Activated CD4-positive, alpha-beta T cell treated with anti-CD3 and anti-CD28 coated beads for 4 hours (primary cell): ENCODE measurements around the gene AFAP1L1.

Source experiments
- DNase-seq, 2 donors: peaks; one replicate each; pipeline ENCODE4 v3.0.0-alpha.2; 2020

AFAP1L1 gene

GRCh38 chr5:149288436-149288835 lies 16.8 kb downstream of the AFAP1L1 start:
- DNase-seq: no peak

- no peak for DNase-seq
Observed at GRCh38 chr5:149289301-149289700, 17.6 kb downstream of the AFAP1L1 start.

DNA sequence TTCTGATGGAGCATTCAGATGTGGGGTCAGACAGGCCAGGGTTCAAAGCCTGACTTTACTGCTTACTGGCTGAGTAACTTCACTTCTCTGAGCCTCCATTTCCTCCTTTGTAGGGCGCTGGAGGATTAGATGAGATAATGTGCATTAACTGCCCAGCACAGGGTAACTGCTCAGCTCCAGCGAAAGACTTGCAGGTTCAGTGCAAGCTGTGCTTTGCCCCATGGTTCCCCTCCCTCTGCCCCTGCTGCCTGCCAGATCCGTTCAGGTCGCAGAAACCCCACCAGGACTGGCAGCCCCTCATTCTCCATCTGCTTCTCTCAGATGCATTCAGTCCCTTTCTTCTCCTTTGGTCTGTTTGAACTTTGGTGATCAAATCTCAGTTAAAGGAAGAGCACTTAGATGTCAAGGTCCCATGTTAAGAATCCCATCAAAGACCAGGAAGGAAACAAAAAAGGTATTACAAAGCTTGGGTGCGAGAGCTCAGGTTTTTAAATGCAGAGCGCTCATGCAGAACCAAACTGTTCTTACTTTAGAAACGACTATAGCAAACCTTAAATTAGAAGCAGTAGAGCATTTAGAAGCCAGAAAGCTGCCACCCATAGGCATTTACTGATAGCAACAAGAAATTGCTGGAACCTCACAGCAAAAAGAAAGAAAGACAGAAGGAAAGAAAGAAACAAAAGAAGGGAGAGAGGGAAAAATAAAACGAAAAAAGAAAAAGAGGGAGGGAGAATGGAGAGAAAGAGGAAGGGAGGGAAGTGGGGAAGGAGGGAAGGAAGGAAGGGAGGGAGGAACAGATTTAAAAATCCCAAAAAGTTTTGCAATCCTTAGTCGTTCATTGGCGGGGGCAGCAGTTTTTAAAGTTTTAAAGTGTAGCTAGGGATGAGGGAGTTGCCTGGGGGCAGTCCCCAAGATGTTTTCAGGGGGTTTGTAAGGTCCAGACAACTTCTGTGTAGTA lies 23.5 kb downstream of the AFAP1L1 start:
- DNase-seq: no peak

GRCh38 chr5:149297340-149298025 lies 25.8 kb downstream of the AFAP1L1 start:
- DNase-seq: no peak

DNA sequence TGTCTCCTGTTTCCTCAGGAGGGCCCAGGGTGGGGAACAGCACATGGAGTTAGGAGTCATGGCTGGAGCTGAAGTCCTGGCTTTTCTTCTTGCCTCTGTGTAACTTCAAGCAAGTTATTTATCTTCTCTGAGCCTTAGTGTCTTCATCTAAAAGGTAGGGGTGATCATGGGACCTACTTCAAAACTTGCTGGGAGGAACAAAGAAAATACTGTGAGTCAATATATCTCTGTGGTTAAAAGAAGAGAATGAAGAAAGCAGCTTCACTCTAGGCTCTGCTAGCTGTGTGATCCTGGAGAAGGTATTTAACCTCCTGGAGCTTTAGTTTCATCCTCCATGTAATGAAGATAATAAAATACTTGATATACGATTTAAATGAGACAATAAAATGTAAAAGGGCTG lies 26.5 kb downstream of the AFAP1L1 start:
- no peak for DNase-seq

DNA sequence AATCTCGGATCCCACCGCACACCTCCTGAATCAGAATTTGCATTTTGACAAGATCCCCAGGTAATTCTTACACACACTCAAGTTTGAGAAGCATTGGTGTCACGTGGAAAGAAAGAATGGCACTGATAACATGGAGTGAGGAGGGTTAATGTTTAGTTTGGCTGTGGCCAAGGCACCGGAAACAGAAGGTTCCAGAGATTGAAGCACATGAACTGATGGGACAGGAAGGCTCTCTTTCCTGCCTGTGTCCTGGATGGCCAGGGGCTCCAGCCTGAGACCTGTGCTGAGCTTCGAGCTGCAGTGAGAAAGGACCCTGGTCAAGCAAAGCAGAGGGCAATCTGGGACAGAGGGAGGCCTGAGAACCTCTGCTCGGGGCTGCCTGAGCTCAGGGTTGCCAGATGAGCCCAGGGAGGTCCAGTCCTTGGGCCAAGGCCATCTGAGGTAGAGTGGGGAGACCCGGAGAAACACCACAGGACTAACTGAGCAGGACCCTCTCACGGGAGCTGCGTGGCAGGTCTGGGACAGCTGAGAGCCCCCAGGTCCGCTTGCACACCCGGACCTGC lies 27.3 kb downstream of the AFAP1L1 start:
- no peak for DNase-seq

GRCh38 chr5:149299451-149300054 lies 27.9 kb downstream of the AFAP1L1 start:
- DNase-seq: no peak

DNA sequence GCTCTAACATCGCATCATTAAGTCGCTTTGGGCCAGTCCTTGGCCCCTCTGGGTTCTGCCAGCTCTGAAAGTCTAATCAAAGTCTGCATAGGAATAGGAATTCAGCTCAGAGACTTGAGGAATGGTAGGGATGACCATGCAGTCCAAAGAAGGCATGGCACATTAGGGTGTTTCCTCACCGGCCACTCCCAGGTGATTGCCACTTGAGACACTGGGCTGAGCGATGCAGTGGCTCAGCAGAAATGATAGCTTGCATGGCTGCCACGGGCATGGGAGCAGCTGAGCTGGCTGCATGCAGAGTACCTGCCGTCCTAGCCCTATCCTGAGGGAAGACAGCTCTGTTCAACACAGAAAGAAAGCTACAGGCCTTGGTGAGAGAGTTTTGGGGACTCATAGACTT lies 28.8 kb downstream of the AFAP1L1 start:
- DNase-seq: no peak

DNA sequence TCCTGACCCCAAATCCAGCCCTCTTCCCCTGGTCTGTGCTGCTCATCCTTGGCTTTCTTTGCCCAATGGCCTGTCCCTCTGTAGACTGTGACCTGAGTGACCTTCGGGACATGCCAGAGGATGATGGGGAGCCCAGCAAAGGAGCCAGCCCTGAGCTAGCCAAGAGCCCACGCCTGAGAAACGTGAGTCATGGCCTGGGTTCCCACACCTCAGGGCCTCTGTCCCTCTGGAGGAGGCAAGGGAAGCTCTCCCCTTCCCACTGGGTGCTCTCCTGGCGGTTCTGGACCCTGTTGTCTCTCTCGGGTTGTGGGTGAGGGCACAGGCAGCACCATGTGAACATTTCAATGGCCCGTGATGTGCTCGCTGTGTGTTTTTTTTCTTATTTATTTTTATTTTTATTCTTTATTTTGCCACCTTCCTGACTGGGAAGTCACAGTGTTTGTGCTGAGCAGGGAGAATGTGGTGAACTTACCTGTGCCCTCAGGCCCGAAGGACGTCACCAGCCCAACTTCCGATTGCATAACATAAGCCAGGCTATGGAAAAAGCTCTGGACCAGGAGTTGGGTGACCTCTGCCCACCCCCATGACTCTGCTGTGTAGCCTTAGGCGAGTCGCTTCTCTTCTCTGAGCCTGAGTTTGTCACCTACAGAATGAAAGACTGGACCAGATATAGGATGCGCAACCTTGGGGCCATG lies 29.5 kb downstream of the AFAP1L1 start:
- DNase-seq: no peak

GRCh38 chr5:149301744-149302380 lies 30.2 kb downstream of the AFAP1L1 start:
- no peak for DNase-seq

DNA sequence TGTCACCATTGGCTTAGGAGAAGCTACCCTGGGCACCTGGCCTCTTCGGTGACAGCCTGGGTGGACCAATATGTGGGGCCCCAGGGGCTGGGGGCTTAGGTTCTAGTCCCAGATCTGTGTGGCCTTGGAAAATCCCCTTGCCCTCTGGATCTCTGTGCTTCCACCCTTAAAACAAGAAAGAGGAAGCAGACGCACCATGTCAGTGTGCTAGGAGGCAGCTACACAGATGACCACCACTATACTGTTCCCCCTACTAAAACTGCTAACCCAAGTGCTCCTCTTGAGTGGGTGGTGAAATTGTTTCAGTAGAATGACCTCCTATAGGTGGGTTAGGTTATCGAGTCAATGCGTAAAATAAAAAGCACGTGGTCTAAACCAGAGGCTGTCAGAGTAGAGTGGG lies 31.0 kb downstream of the AFAP1L1 start:
- DNase-seq: no peak

DNA sequence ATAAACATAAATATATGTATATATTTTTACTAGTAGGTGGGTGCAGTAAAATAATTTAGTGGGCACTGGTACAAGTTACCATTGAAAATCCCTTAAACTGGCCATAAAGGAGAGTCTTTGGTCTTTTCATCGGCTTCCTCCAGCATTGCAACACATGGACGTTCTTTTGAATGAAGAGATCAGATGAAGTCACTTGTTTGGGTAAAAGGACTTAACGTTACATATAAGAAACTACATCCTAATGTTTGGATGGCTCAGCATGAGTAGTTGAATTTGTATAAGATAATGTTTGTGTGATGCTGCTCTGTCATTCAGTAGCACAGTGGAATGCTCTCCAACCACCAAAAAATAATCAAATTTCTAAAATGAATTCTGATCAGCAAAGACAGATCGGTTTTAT lies 31.6 kb downstream of the AFAP1L1 start:
- no peak for DNase-seq

DNA sequence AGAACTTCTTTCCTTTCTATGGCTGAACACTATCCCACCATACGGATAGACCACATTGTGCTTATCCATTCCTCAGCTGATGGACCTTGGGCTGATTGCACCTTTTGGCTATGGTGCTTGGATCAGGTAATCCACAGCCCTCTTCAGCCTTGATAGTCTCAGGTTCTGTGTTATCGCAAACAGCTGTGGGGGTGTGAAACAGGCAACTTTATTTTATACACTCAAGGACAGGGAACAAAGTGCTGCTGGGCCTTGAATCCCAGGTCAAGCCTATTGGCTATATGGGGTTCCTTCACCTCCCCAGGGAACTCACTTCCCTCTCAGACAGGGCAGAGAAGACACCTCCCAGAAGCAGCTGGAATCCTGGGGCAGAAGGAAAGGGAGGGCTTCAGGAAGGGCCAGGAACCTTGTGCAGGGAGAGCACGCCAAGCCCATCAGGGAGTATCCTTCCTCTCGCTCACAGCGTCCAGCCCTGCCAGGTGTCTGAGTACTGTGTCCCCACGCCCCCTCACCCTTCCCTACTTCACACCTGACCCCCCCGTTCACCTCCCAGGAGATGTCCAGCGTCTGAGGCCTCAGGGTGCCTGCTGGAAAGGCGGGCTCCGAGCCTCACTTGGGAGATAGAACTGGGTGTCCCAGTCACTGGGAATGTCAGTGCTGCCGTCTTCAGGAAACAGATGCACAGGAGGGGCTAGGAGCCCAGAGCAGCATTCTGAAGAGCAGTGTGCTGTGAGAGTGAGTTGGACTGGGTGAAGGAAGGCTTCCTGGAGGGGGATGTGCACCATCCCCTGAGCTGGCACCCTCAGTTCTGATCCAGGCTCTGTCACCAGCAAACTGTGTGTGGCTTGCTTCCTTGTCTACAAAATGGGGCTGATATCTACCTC lies 32.8 kb downstream of the AFAP1L1 start:
- no peak for DNase-seq

GRCh38 chr5:149309354-149309753 lies 37.7 kb downstream of the AFAP1L1 start:
- DNase-seq: no peak

DNA sequence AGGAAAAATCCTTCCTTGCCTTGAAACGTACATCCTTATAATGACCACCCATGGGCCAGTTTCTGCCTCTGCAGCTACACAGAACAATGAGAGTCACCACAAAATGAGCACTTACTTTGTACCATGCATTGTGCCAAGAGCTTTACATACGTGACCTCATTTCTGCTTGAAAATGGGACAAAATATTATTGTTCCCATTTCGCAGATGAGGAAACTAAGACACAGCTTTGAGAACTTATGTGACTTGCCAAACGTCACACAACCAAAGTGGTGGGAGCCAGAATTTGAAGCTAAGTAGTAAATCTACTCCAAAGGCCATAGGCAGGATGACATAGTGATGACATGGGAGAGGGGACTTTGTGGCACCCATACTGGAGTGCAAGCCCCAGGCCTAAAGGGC lies 38.8 kb downstream of the AFAP1L1 start:
- DNase-seq: no peak

GRCh38 chr5:149310947-149311658 lies 39.4 kb downstream of the AFAP1L1 start:
- no peak for DNase-seq

- no peak for DNase-seq
Observed at GRCh38 chr5:149313151-149313841, 41.6 kb downstream of the AFAP1L1 start.

DNA sequence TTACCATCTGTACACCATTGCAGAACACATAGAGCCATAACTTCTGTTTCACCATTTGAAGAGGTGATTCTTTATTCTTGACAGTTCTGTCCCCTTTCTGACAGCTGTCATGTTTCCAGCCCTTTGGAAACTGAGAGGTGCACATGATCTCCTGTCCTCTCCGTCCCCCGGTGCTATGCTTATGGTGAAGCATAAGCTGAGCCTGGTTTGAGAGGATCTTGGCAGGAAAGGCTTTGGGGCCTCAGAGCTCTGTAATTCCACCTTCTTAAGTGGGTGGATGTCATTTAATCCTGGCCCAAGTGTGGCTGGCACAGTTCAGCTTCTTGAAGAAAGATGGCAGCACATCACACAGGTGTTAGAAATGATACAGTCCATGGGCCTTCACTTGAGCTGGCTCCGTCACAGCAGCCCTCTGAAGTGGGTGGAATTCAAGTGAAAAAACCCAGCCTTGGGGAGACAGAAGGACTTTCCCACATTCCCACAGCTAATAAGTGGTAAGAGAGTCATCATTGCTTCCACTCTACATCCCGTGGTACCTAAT lies 43.0 kb downstream of the AFAP1L1 start:
- DNase-seq: no peak

- DNase-seq: no peak
Observed at GRCh38 chr5:149315753-149316152, 44.1 kb downstream of the AFAP1L1 start.
